ENCODE measurements around the gene TBC1D4.

DNA sequence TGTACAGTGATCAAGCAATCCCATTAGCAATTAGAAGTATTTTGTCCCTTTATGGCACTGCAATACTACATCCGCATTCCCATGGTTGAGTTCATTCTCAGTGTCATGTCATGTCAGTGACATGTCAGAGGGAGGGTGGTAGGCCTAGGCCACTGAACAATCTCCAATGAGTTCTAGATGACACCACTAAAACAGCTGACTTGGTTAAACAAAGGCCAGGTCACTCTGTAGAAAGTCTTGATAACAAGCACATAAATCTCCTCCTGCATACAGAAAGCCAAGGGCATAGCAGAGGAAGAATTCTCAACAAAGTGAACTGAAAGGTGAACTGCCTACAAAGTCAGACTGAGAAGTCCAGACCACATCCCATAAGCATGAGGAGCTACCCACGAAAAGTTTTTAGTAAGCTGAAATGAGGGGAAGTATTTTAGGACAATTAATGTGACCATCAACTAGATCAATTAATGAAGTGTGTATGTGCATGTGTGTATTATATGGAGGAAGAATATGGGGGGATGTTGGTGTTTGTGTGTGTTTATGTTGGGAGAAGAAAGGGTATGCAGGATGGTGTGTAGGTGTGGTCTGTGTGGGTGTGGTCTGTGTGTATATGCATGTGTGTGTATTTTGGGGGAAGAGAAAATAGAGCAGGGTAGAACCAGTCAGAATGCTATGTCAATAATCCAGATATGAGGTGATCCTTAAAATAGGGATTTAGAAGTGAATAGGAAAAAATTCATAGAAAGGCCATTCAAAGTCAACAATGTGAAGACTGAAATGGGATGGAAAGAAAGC lies 67.7 kb downstream of the TBC1D4 start:
- TF ChIP-seq, protein P1, sequence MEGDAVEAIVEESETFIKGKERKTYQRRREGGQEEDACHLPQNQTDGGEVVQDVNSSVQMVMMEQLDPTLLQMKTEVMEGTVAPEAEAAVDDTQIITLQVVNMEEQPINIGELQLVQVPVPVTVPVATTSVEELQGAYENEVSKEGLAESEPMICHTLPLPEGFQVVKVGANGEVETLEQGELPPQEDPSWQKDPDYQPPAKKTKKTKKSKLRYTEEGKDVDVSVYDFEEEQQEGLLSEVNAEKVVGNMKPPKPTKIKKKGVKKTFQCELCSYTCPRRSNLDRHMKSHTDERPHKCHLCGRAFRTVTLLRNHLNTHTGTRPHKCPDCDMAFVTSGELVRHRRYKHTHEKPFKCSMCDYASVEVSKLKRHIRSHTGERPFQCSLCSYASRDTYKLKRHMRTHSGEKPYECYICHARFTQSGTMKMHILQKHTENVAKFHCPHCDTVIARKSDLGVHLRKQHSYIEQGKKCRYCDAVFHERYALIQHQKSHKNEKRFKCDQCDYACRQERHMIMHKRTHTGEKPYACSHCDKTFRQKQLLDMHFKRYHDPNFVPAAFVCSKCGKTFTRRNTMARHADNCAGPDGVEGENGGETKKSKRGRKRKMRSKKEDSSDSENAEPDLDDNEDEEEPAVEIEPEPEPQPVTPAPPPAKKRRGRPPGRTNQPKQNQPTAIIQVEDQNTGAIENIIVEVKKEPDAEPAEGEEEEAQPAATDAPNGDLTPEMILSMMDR (IDR thresholded peaks at IDR 0.05 in 8 of 11, conservative IDR thresholded peaks at IDR 0.05 in 3 of 11): no peak
- TF ChIP-seq POLR2A (IDR thresholded peaks at IDR 0.05): no peak
